CD4-positive, alpha-beta T cell treated with Interleukin-4 for 1 hour (primary cell): ENCODE results near the gene EXOC6B.

Experiments used
- DNase-seq, 2 donors: peaks; one replicate each; pipeline ENCODE4 v3.0.0-alpha.2; 2020 to 2022

EXOC6B gene

DNA sequence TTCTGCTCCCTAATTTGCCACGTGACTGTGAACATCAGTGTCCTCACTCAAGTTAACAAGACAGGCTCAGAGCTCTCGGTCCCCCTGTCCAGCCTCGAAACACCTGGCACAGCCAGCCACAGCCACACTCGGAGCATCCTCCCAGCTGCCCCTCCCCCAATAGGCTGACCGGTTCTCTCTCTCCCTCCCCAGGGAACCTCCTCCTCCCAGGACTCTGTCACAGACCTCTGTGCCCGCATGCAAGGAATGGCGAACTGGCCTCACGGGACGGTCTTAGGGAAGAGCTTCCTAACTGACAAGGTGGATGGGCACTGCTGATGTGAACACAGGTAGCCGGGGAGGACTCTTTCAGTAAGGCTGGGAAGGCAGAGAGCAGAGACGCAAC lies 697.0 kb downstream of the EXOC6B start:
- DNase-seq = no peak

- DNase-seq = no peak
Observed at GRCh38 chr2:72128059-72128842, 697.6 kb downstream of the EXOC6B start.

DNA sequence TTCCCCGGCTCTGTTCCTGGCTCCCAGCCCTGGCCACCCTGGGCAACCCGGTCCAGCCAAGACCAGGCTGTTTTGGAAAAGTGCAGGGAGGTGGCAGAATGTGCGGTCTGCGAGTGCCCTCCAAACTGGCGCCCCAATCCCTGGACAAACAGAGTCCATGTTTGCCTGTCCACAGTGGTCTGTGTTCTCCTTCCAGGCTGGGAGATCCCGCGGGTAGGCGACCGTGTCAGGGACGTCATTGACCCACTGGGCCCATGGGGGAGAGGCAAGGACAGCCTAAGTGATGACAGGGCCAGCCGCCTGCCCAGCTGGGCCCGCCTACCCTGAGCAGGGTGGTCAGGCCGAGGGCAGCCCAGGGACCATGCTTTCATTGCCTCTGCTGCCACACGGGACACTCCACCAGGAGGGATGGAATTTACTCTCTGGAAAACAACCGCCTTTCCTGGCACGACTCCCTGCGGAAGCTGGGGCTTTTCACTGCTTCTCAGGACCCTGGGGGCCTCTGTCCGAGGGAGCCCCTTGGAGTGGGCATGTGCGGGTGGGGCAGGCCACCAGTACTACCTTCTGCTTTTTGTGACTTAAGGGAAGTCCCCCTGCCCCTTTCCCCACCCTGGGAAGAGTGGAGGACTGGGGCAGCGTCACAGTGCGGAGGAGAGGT lies 698.3 kb downstream of the EXOC6B start:
- no peak for DNase-seq

DNA sequence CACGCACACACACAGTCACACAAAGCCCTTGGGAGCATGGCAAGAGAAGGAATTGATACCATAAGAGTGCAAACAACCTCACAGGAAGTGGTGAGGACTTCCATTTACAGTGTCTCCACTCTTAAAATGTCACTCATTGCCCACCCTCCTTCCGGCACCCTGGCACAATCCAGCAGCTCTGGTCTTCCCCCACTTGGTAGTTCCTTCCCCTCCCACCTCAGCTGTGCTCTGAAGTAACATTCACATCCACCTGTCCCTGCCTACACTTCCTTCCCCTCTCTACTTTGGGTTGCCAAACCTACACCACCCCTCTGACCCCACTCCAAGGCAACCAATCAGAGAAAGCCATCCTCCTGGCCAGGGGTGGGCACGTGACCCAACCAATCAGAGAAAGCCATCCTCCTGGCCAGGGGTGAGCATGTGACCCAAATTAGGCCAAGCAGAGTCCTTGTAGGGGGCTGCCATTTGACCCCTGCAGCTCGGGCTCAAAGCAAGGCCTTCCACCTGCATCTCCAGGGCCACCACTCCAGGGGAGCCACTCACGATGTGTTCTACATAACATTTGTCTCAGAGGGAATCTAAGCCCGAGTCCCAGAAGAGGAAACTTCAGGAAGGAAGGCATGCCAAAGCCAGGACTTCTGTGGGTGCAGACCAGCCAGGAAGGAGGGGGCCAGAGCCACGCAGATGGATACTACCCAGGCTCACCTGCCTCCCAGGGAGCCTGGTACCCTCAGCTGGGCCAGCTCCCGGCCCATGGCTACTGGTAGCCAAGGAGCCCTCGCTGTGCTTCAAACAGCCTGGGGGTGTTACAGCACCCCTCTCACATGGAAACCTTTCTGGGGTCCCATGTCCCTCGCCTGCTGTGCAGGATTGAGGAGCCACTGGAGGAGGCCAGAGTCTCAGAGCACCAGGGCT lies 699.4 kb downstream of the EXOC6B start:
- no peak for DNase-seq
